ENCODE data around the gene RNF103.

DNA sequence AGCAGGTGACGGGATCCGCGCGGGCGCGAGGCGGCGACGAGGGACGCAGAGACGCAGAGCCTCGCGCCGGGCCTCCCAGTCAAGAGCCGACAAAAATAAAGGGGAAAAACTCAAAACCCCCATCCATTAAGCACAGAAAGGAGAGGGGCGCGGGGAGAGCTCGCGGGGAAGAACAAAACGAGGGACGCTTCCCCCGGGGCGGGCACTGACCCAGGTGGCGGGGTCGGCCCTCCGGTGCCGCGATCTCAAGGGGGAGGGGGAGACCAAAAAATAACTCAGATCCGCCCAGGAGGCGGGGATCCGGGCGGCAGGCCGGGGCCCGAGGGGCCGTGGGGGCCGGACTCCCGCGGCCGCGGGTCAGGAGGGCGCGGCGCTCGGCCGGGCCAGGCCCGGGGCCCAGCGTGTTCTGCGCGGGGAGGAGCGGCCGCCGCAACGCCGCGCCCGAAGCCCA, 597 bp downstream of the RNF103 start:
- TF ChIP-seq, protein P1, sequence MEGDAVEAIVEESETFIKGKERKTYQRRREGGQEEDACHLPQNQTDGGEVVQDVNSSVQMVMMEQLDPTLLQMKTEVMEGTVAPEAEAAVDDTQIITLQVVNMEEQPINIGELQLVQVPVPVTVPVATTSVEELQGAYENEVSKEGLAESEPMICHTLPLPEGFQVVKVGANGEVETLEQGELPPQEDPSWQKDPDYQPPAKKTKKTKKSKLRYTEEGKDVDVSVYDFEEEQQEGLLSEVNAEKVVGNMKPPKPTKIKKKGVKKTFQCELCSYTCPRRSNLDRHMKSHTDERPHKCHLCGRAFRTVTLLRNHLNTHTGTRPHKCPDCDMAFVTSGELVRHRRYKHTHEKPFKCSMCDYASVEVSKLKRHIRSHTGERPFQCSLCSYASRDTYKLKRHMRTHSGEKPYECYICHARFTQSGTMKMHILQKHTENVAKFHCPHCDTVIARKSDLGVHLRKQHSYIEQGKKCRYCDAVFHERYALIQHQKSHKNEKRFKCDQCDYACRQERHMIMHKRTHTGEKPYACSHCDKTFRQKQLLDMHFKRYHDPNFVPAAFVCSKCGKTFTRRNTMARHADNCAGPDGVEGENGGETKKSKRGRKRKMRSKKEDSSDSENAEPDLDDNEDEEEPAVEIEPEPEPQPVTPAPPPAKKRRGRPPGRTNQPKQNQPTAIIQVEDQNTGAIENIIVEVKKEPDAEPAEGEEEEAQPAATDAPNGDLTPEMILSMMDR (IDR thresholded peaks at IDR 0.05), result no peak
- no peak for TF ChIP-seq ZFX (IDR thresholded peaks at IDR 0.05; ENCODE audit: borderline replicate concordance)
